K562 (cell line): ENCODE measurements around the gene CRY2. TPM values are rescaled to one million over a fixed set of nuclear protein-coding genes. Genes with fewer than 3 reads are reported as not detected.

Source experiments
- ATAC-seq: fragments of 200-7000 bp; cut with Tn5 transposase; 3 replicates; pipeline ENCODE4 v1.9.1; 2020; ENCODE audit warnings: moderate library complexity
- BruUV-seq: library from RNA; stranded (reverse); fragments of 400-500 nt; replicated peaks from 2 replicates; lab custom pipeline; 2021; lab: Mats Ljungman, UMichigan
- CTCF ChIA-PET: fragments of 300-600 bp; formaldehyde crosslinking; extraction: SDS; loops from one replicate; lab custom pipeline; 2021; ENCODE audit warnings: low intra/inter-chr PET ratio; lab: Yijun Ruan, JAX
- POLR2A ChIA-PET: fragments of 300-600, 350-650 bp; sonication (Branson Sonifier 250); formaldehyde crosslinking; extraction: SDS; loops from one replicate; lab custom pipeline; 2021; ENCODE audit warnings: antibody characterized with exemption, inconsistent platforms; lab: Yijun Ruan, JAX
- DNase-seq, 4 experiments: peaks; one replicate each; pipeline versions ENCODE4 v3.0.0 to v3.0.0-alpha.2; 2011 to 2018; ENCODE audit warnings: low spot score in 3 of 4, mixed read lengths in 3 of 4; ENCODE audit errors: extremely low read depth in 1 of 4
- FAIRE-seq: peaks from 2 replicates; lab custom pipeline; 2011; peaks lifted over from hg19 to GRCh38; lab: Jason Lieb, UNC
- H2AFZ ChIP-seq: 2 replicates; pipeline ENCODE4 v1.6.0; 2011; ENCODE audit warnings: low read depth, low read length, control low read depth, inconsistent platforms
- H3K27ac ChIP-seq: fragments of 200-600 bp; 3 replicates; pipeline ENCODE4 v1.8.0; 2011; ENCODE audit warnings: low read depth, mild to moderate bottlenecking, control low read depth, inconsistent platforms, low read length, moderate library complexity, mixed read lengths; ENCODE audit errors: extremely low read depth
- H3K27me3 ChIP-seq, 2 experiments: fragments of 300-600 bp in 1 of 2; 2 replicates in 1 of 2; 3 replicates in 1 of 2; pipeline versions ENCODE4 v1.6.0 to v1.8.0; 2011; ENCODE audit warnings: inconsistent platforms in 2 of 2, low read length in 2 of 2, mild to moderate bottlenecking in 1 of 2, mixed read lengths in 1 of 2, moderate library complexity in 1 of 2; ENCODE audit not compliant: control insufficient read depth in 2 of 2, insufficient read depth in 2 of 2
- H3K36me3 ChIP-seq: fragments of 300-600 bp; 3 replicates; pipeline ENCODE4 v1.8.0; 2011; ENCODE audit warnings: mild to moderate bottlenecking, low read length, inconsistent platforms; ENCODE audit not compliant: control insufficient read depth, insufficient read depth
- H3K4me1 ChIP-seq, 2 experiments: fragments of 200-600 bp in 1 of 2; replicated peaks in 1 of 2; 2 replicates in 1 of 2; 3 replicates in 1 of 2; pipeline versions ENCODE4 v1.5.1 to v1.8.0; 2011; ENCODE audit warnings: inconsistent platforms in 2 of 2, low read length in 2 of 2, mild to moderate bottlenecking in 1 of 2, mixed read lengths in 1 of 2, moderate library complexity in 1 of 2; ENCODE audit not compliant: control insufficient read depth in 2 of 2, insufficient read depth in 2 of 2
- H3K4me2 ChIP-seq: 2 replicates; pipeline ENCODE4 v1.6.1; 2011; ENCODE audit warnings: low read length, control low read depth, inconsistent platforms, mixed read lengths; ENCODE audit not compliant: insufficient read depth
- H3K4me3 ChIP-seq: fragments of 200-600 bp; sonication (generic), shearing (Covaris generic); 2 replicates; pipeline ENCODE4 v1.5.1; 2016; ENCODE audit warnings: control low read depth, inconsistent platforms
- H3K79me2 ChIP-seq: fragments of 200-600 bp; 3 replicates; pipeline ENCODE4 v1.8.0; 2011; ENCODE audit warnings: low read length, inconsistent platforms; ENCODE audit not compliant: control insufficient read depth, insufficient read depth
- H3K9ac ChIP-seq, 2 experiments: 2 replicates each; pipeline versions ENCODE4 v1.6.0 to v1.6.1; 2011; ENCODE audit warnings: low read depth in 2 of 2, low read length in 2 of 2, control low read depth in 1 of 2, inconsistent platforms in 1 of 2, mild to moderate bottlenecking in 1 of 2, mixed read lengths in 1 of 2; ENCODE audit not compliant: insufficient read depth in 1 of 2
- H3K9me1 ChIP-seq: one replicate; pipeline ENCODE4 v1.6.0; 2011; ENCODE audit warnings: inconsistent platforms, mild to moderate bottlenecking, low read length, moderate library complexity; ENCODE audit not compliant: control insufficient read depth, insufficient read depth
- H3K9me3 ChIP-seq: replicated peaks from 2 replicates; pipeline ENCODE4 v1.5.1; 2011; ENCODE audit warnings: low read depth, low read length, inconsistent platforms; ENCODE audit not compliant: control insufficient read depth, insufficient read depth
- H4K20me1 ChIP-seq: replicated peaks from 2 replicates; pipeline ENCODE4 v1.6.1; 2011; ENCODE audit warnings: low read length, inconsistent platforms, mixed read lengths; ENCODE audit not compliant: control insufficient read depth, insufficient read depth
- HNRNPL ChIP-seq: fragments of 200-400 bp; formaldehyde crosslinking; IDR thresholded peaks from 2 replicates; pipeline ENCODE4 v1.6.1; 2017; ENCODE audit warnings: low read depth, mild to moderate bottlenecking, low read length
- NFE2 ChIP-seq: IDR thresholded peaks from 2 replicates; pipeline ENCODE4 v1.6.1; 2014; ENCODE audit warnings: antibody characterized with exemption, low read depth
- RBM22 ChIP-seq: fragments of 200-400 bp; formaldehyde crosslinking; IDR thresholded peaks from 2 replicates; pipeline ENCODE4 v1.6.1; 2018; ENCODE audit warnings: low read length, low read depth; ENCODE audit not compliant: poor library complexity, severe bottlenecking
- ZNF197 ChIP-seq: fragments of 200-800 bp; sonication (Bioruptor generic); IDR thresholded peaks from 2 replicates; pipeline ENCODE4 v1.6.1; 2016; ENCODE audit warnings: low read depth, missing genetic modification characterization, missing compliant biosample characterization
- WGBS: fragments of 100-300 bp; shearing (Covaris generic); methylation state at CpG from one replicate; pipeline ENCODE4 v1.1.6; 2016; ENCODE audit warnings: low coverage, mixed read lengths; ENCODE audit not compliant: insufficient coverage; ENCODE audit errors: missing lambda C conversion rate; 5-methylcytosine and 5-hydroxymethylcytosine counted together
- in situ Hi-C: fragments of 300-500 bp; cut with MboI; formaldehyde crosslinking; loops from 4 replicates; pipeline ENCODE4 v1.15.0; 2018; ENCODE audit warnings: inconsistent platforms, mixed read lengths
- intact Hi-C: fragments of 100-400 bp; cut with micrococcal nuclease; formaldehyde crosslinking; loops from 2 replicates; pipeline ENCODE4 v1.14.2; 2022
- polyA plus RNA-seq, 8 experiments: library from polyadenylated mRNA; depleted of rRNA in 4 of 8; stranded (reverse) in 5 of 8; unstranded in 3 of 8; fragments of >200 nt; fragmentation: Nextera tagmentation in 2 of 8; fragmentation: Illumina TruSeq in 1 of 8; extraction: Ambion mirVana in 2 of 8; extraction: Trizol in 1 of 8; gene quantifications; 2 replicates each; pipeline versions ENCODE4 v1.2.1 to v1.2.3, GENCODE V29; 2011 to 2014; ENCODE audit warnings: inconsistent platforms in 1 of 8, missing spikeins in 1 of 8
- total RNA-seq, 7 experiments: library from RNA; depleted of rRNA in 6 of 7; stranded (reverse); fragments of >200 nt in 6 of 7; fragmentation: Illumina TruSeq in 2 of 7; extraction: Trizol in 2 of 7; gene quantifications; 2 replicates each; pipeline versions ENCODE4 v1.2.1 to v1.2.3, GENCODE V29; 2011 to 2021; ENCODE audit warnings: low replicate concordance in 1 of 7
- TF ChIP-seq, protein P1 (sequence below): sonication (generic); formaldehyde crosslinking; IDR thresholded peaks from 2 replicates; pipeline ENCODE4 v1.8.1; 2023; ENCODE audit warnings: missing genetic modification reagents, mild to moderate bottlenecking, borderline replicate concordance

Gene CRY2
- total and polyA plus RNA-seq, 9 of the 15 experiments (the other 6 are each of a cell fraction or from before 2014, with no cell fraction given) = 2.3 to 23.9 (median 14.8) TPM

GRCh38 chr11:45931739-45932138, 84.5 kb downstream of the CRY2 start:
- BruUV-seq = no TSS peak
- H3K36me3 ChIP-seq = peaks cover 50% of the 10 kb centered on the region; the same call in 2 of the 3 replicates
- H2AFZ ChIP-seq = no peak overlapping the region
- CTCF ChIA-PET = no interaction called here
- H3K4me1 ChIP-seq = peaks cover 5 to 39% of the 10 kb centered on the region in 2 experiments; a peak in 3 of 5 replicates
- no peaks in the 10 kb centered on the region for H3K79me2 ChIP-seq
- WGBS = 91% methylated on average over 10 of the region's 10 CpGs
- ATAC-seq = no peak
- no peaks in the 10 kb centered on the region for H3K9me3 ChIP-seq
- no peak for TF ChIP-seq NFE2
- no peak for TF ChIP-seq ZNF197
- TF ChIP-seq HNRNPL = no peak
- TF ChIP-seq RBM22 = peak; percentile 24
- TF ChIP-seq, protein P1, sequence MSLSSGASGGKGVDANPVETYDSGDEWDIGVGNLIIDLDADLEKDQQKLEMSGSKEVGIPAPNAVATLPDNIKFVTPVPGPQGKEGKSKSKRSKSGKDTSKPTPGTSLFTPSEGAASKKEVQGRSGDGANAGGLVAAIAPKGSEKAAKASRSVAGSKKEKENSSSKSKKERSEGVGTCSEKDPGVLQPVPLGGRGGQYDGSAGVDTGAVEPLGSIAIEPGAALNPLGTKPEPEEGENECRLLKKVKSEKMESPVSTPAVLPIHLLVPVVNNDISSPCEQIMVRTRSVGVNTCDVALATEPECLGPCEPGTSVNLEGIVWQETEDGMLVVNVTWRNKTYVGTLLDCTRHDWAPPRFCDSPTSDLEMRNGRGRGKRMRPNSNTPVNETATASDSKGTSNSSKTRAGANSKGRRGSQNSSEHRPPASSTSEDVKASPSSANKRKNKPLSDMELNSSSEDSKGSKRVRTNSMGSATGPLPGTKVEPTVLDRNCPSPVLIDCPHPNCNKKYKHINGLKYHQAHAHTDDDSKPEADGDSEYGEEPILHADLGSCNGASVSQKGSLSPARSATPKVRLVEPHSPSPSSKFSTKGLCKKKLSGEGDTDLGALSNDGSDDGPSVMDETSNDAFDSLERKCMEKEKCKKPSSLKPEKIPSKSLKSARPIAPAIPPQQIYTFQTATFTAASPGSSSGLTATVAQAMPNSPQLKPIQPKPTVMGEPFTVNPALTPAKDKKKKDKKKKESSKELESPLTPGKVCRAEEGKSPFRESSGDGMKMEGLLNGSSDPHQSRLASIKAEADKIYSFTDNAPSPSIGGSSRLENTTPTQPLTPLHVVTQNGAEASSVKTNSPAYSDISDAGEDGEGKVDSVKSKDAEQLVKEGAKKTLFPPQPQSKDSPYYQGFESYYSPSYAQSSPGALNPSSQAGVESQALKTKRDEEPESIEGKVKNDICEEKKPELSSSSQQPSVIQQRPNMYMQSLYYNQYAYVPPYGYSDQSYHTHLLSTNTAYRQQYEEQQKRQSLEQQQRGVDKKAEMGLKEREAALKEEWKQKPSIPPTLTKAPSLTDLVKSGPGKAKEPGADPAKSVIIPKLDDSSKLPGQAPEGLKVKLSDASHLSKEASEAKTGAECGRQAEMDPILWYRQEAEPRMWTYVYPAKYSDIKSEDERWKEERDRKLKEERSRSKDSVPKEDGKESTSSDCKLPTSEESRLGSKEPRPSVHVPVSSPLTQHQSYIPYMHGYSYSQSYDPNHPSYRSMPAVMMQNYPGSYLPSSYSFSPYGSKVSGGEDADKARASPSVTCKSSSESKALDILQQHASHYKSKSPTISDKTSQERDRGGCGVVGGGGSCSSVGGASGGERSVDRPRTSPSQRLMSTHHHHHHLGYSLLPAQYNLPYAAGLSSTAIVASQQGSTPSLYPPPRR (CRISPR knock-in tag) = no peak
- H3K9me1 ChIP-seq = no peaks in the 10 kb centered on the region
- POLR2A ChIA-PET = interaction anchor here (0.7 to 1.5 kb wide), 4 partner anchors 9 to 305 kb away, joined by 3 to 5 read pairs (median 3); no protein-coding TSS in a partner anchor
- no peaks in the 10 kb centered on the region for H3K27me3 ChIP-seq
- in situ Hi-C loops (no loop called here), intact Hi-C loops (no loop called here)
- FAIRE-seq = no peak
- no peak overlapping the region for H3K4me2 ChIP-seq
- DNase-seq = no peak
- H3K27ac ChIP-seq = no peak overlapping the region
- H4K20me1 ChIP-seq = no peaks in the 10 kb centered on the region; the same call in 1 of the 2 replicates
- peak overlapping the region in 1 of 2 experiments; percentile 55; a peak in 2 of 4 replicates for H3K9ac ChIP-seq
- H3K4me3 ChIP-seq = no peak overlapping the region
